Renal cortical epithelial cell (primary cell): ENCODE data around the gene NID1. TPM values are rescaled to one million over a fixed set of nuclear protein-coding genes. Genes with fewer than 3 reads are reported as not detected.

Source experiments
- DNase-seq: peaks from one replicate; pipeline ENCODE4 v3.0.0-alpha.2; 2011; ENCODE audit warnings: low read depth
- total RNA-seq: library from RNA; depleted of rRNA; stranded (reverse); fragments of >200 nt; gene quantifications from 2 replicates; pipeline ENCODE4 v1.2.3, GENCODE V29; 2014

The NID1 gene
- 1.1 and 3.8 TPM in 2 replicates for total RNA-seq

GRCh38 chr1:236064674-236065508 lies at the start of gene NID1:
NID1 (minus strand) TSS chr1:236065090; CDS start chr1:236065079, 11 bp downstream.
- no peak for DNase-seq

- DNase-seq = no peak
These were observed 49.3 kb upstream of the NID1 start for GRCh38 chr1:236114076-236114747.

GRCh38 chr1:236113324-236114032 lies 48.6 kb upstream of the NID1 start:
- no peak for DNase-seq

- DNase-seq = no peak
These were observed 47.4 kb upstream of the NID1 start for GRCh38 chr1:236112332-236112627.

GRCh38 chr1:236111527-236112331 lies 46.8 kb upstream of the NID1 start:
- no peak for DNase-seq

- no peak for DNase-seq
These were observed 45.2 kb upstream of the NID1 start for GRCh38 chr1:236110137-236110536.

- DNase-seq = peak; percentile 20
These were observed 43.2 kb upstream of the NID1 start for GRCh38 chr1:236108027-236108648.

GRCh38 chr1:236107121-236107907 lies 42.4 kb upstream of the NID1 start:
- no peak for DNase-seq

GRCh38 chr1:236103646-236104218 lies 38.8 kb upstream of the NID1 start:
- peak; percentile 33 for DNase-seq

- DNase-seq = no peak
These were observed 38.2 kb upstream of the NID1 start for GRCh38 chr1:236103059-236103458.

- no peak for DNase-seq
These were observed 37.7 kb upstream of the NID1 start for GRCh38 chr1:236102611-236103010.

- no peak for DNase-seq
These were observed 36.6 kb upstream of the NID1 start for GRCh38 chr1:236101233-236102200.

GRCh38 chr1:236100799-236101198 lies 35.9 kb upstream of the NID1 start:
- DNase-seq = no peak

GRCh38 chr1:236099355-236099974 lies 34.6 kb upstream of the NID1 start:
- no peak for DNase-seq

- no peak for DNase-seq
These were observed 33.4 kb upstream of the NID1 start for GRCh38 chr1:236098267-236098666.

GRCh38 chr1:236096660-236097482 lies 32.0 kb upstream of the NID1 start:
- DNase-seq = peak; percentile 63

GRCh38 chr1:236095705-236096520 lies 31.0 kb upstream of the NID1 start:
- DNase-seq = no peak
